CD4-positive, alpha-beta T cell (primary cell): Measurements from ENCODE around the gene MPPED2. TPM values are rescaled to one million over a fixed set of nuclear protein-coding genes. Genes with fewer than 3 reads are reported as not detected.

Experiments used
- ATAC-seq: fragments of 200-7000 bp; cut with Tn5 transposase; one replicate; pipeline ENCODE4 v1.10.0; 2022; ENCODE audit warnings: mild to moderate bottlenecking; ENCODE audit not compliant: poor library complexity
- CTCF ChIA-PET: fragments of 350-600 bp; sonication (Branson Sonifier 250); formaldehyde crosslinking; loops from one replicate; lab custom pipeline; 2021; ENCODE audit warnings: antibody characterized with exemption, inconsistent platforms; lab: Charles Lee
- POLR2A ChIA-PET: fragments of 350-600 bp; sonication (Branson Sonifier 250); formaldehyde crosslinking; loops from one replicate; lab custom pipeline; 2021; ENCODE audit warnings: antibody characterized with exemption, inconsistent platforms; lab: Charles Lee
- DNase-seq, 14 experiments: peaks; one replicate each; pipeline ENCODE4 v3.0.0-alpha.2; 2013 to 2020; ENCODE audit warnings: mixed read lengths in 2 of 14
- H3K27ac ChIP-seq, 2 donors: one replicate each; pipeline versions ENCODE4 v1.5.1 to v1.7.0; 2013; ENCODE audit warnings: low read length in 2 of 2, low read depth in 1 of 2, mild to moderate bottlenecking in 1 of 2
- H3K27me3 ChIP-seq, 2 experiments: 1 replicate in 1 of 2; 2 replicates in 1 of 2; pipeline versions ENCODE4 v1.6.1 to v1.7.0; 2013; ENCODE audit warnings: low read length in 2 of 2, control low read depth in 1 of 2, mild to moderate bottlenecking in 1 of 2, moderate library complexity in 1 of 2; ENCODE audit not compliant: insufficient read depth in 2 of 2, control insufficient read depth in 1 of 2
- H3K36me3 ChIP-seq: one replicate; pipeline ENCODE4 v1.6.1; 2013; ENCODE audit warnings: low read length, control low read depth; ENCODE audit not compliant: insufficient read depth
- H3K4me1 ChIP-seq: one replicate; pipeline ENCODE4 v1.6.1; 2013; ENCODE audit warnings: low read length, control low read depth; ENCODE audit not compliant: insufficient read depth
- H3K4me3 ChIP-seq: one replicate; pipeline ENCODE4 v1.5.1; 2013; ENCODE audit warnings: mild to moderate bottlenecking, low read length, moderate library complexity
- H3K9me3 ChIP-seq, 2 experiments: 1 replicate in 1 of 2; 2 replicates in 1 of 2; pipeline versions ENCODE4 v1.6.1 to v1.7.0; 2013; ENCODE audit warnings: low read length in 2 of 2, mild to moderate bottlenecking in 2 of 2, control low read depth in 1 of 2, moderate library complexity in 1 of 2; ENCODE audit not compliant: control insufficient read depth in 1 of 2, insufficient read depth in 1 of 2
- H3K27ac Mint-ChIP-seq: one replicate; pipeline ENCODE4 v1.8.0; 2020; ENCODE audit warnings: mixed read lengths
- H3K27me3 Mint-ChIP-seq: one replicate; pipeline ENCODE4 v1.8.0; 2021; ENCODE audit warnings: mixed read lengths
- H3K36me3 Mint-ChIP-seq: one replicate; pipeline ENCODE4 v1.8.0; 2021; ENCODE audit warnings: low read depth, mixed read lengths
- H3K4me1 Mint-ChIP-seq: one replicate; pipeline ENCODE4 v1.8.0; 2021; ENCODE audit warnings: low read depth, mixed read lengths
- H3K4me3 Mint-ChIP-seq: one replicate; pipeline ENCODE4 v1.8.0; 2020; ENCODE audit warnings: mild to moderate bottlenecking, mixed read lengths
- H3K9me3 Mint-ChIP-seq: one replicate; pipeline ENCODE4 v1.8.0; 2020; ENCODE audit warnings: mixed read lengths
- CTCF ChIP-seq: fragments of 200-600 bp; IDR thresholded peaks from one replicate; pipeline ENCODE4 v1.8.0; 2022; ENCODE audit warnings: antibody characterized with exemption, mild to moderate bottlenecking
- intact Hi-C, 2 experiments: fragments of 100-400 bp; cut with DNase I in 1 of 2; cut with micrococcal nuclease in 1 of 2; formaldehyde crosslinking; loops; one replicate each; pipeline versions ENCODE4 v1.15.1 to v1.9.0; 2023 to 2025; cut with DNase I, micrococcal nuclease
- total RNA-seq, 174 experiments: library from RNA in 2 of 174; stranded (reverse) in 2 of 174; gene quantifications; one replicate each; pipeline ENCODE4 v1.2.3 and lab custom pipeline; 2021 to 2026

Gene MPPED2
- total RNA-seq, 2 experiments from 2014 or later: 0.96 to 1.7 TPM

GRCh38 chr11:30513087-30513486, 73.1 kb downstream of the MPPED2 start:
- intact Hi-C loops: no loop called here
- POLR2A ChIA-PET: no interaction called here
- Histone ChIP-seq H3K9me3 (no peaks in the 10 kb centered on the region), H3K4me1 (no peaks in the 10 kb centered on the region), H3K27me3 (no peaks in the 10 kb centered on the region), H3K36me3 (no peaks in the 10 kb centered on the region), H3K4me3 (no peak overlapping the region), H3K27ac (no peak overlapping the region)
- DNase-seq: no peak
- Mint-ChIP-seq H3K4me3 (no peak overlapping the region), H3K27me3 (peaks cover 4% of the 10 kb centered on the region), H3K27ac (no peak overlapping the region), H3K4me1 (peaks cover 5% of the 10 kb centered on the region), H3K9me3 (no peaks in the 10 kb centered on the region), H3K36me3 (no peaks in the 10 kb centered on the region)
- no peak for ATAC-seq
- CTCF ChIA-PET: no interaction called here
- TF ChIP-seq CTCF: no peak

- intact Hi-C loops: no loop called here
- ChIA-PET POLR2A (no interaction called here), CTCF (no interaction called here)
- Histone ChIP-seq H3K9me3 (no peaks in the 10 kb centered on the region), H3K36me3 (no peaks in the 10 kb centered on the region), H3K27me3 (no peaks in the 10 kb centered on the region), H3K4me1 (no peaks in the 10 kb centered on the region), H3K27ac (no peak overlapping the region), H3K4me3 (no peak overlapping the region)
- H3K9me3 Mint-ChIP-seq: no peaks in the 10 kb centered on the region
- no peak overlapping the region for H3K27ac Mint-ChIP-seq
- peaks cover 4% of the 10 kb centered on the region for H3K27me3 Mint-ChIP-seq
- peaks cover 5% of the 10 kb centered on the region for H3K4me1 Mint-ChIP-seq
- H3K4me3 Mint-ChIP-seq: no peak overlapping the region
- H3K36me3 Mint-ChIP-seq: no peaks in the 10 kb centered on the region
- ATAC-seq (no peak), DNase-seq (no peak)
- TF ChIP-seq CTCF: no peak
These were observed 74.7 kb downstream of the MPPED2 start for GRCh38 chr11:30511408-30511807.

- peaks cover 5% of the 10 kb centered on the region for H3K4me1 Mint-ChIP-seq
- no peak for DNase-seq
- Histone ChIP-seq H3K36me3 (no peaks in the 10 kb centered on the region), H3K27me3 (no peaks in the 10 kb centered on the region), H3K9me3 (no peaks in the 10 kb centered on the region), H3K4me1 (no peaks in the 10 kb centered on the region), H3K27ac (no peak overlapping the region), H3K4me3 (no peak overlapping the region)
- no peak for TF ChIP-seq CTCF
- no peak overlapping the region for H3K4me3 Mint-ChIP-seq
- ChIA-PET POLR2A (no interaction called here), CTCF (no interaction called here)
- H3K36me3 Mint-ChIP-seq: no peaks in the 10 kb centered on the region
- intact Hi-C loops: no loop called here
- ATAC-seq: no peak
- H3K27me3 Mint-ChIP-seq: peaks cover 4% of the 10 kb centered on the region
- no peaks in the 10 kb centered on the region for H3K9me3 Mint-ChIP-seq
- no peak overlapping the region for H3K27ac Mint-ChIP-seq
These were observed 75.4 kb downstream of the MPPED2 start for GRCh38 chr11:30510750-30511149.
